ENCODE results near the gene JARID2.

DNA sequence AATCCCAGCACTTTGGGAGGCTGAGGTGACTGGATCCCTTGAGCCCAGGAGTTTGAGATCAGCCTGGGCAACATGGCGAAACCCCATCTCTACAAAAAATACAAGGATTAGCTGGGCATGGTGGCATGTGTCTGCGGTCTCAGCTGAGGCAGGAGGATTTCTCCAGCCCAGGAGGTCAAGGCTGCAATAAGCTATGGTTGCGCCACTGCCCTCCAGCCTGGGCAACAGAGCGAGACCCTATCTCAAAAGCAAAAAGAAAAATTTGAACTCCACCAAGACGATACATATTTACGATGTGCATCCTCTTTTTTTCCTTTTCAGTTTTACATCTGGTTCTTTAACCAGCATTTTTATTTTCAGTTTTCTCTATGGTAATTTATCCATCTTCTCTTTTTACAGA is 162.1 kb downstream of the JARID2 start:
- TF ChIP-seq ZNF660 (tag by site-specific recombination; IDR thresholded peaks at IDR 0.05) (no peak), GFI1B (tag by site-specific recombination; IDR thresholded peaks at IDR 0.05) (no peak), ZNF529 (tag by site-specific recombination; IDR thresholded peaks at IDR 0.05; ENCODE audit: insufficient replicate concordance) (no peak), ZNF707 (tag by site-specific recombination; IDR thresholded peaks at IDR 0.05) (no peak), TCF7L2 (IDR thresholded peaks at IDR 0.05; ENCODE audit: borderline replicate concordance, low read depth, low read length) (no peak), CTCF (tag by site-specific recombination; IDR thresholded peaks at IDR 0.05) (no peak)
